Esophagus muscularis mucosa (tissue), 4 donors: ENCODE results near the gene PPP4R1. TPM values are rescaled to one million over a fixed set of nuclear protein-coding genes. Genes with fewer than 3 reads are reported as not detected.

Experiments
- DNase-seq: peaks from one replicate; pipeline ENCODE4 v3.0.0-alpha.2; 2017; ENCODE audit errors: extremely low spot score
- H3K27ac ChIP-seq, 4 donors: fragments of 200-600 bp; sonication (generic); replicated peaks in 1 of 4; 1 replicate in 3 of 4; 2 replicates in 1 of 4; pipeline ENCODE4 v1.5.1; 2016 to 2019; ENCODE audit warnings: mild to moderate bottlenecking in 1 of 4
- H3K27me3 ChIP-seq, 4 donors: fragments of 200-600 bp; sonication (generic); one replicate each; pipeline versions ENCODE4 v1.5.1 to v1.6.0; 2016 to 2019
- H3K36me3 ChIP-seq, 4 donors: fragments of 200-600 bp; sonication (generic); one replicate each; pipeline ENCODE4 v1.5.1; 2016 to 2019
- H3K4me1 ChIP-seq, 4 donors: fragments of 200-600 bp; sonication (generic); one replicate each; pipeline ENCODE4 v1.5.1; 2016 to 2019
- H3K4me3 ChIP-seq, 4 donors: fragments of 200-600 bp; sonication (generic); 1 replicate in 2 of 4; 2 replicates in 2 of 4; pipeline ENCODE4 v1.5.1; 2016 to 2019; ENCODE audit warnings: mild to moderate bottlenecking in 4 of 4, moderate library complexity in 1 of 4
- H3K9me3 ChIP-seq, 4 donors: fragments of 200-600 bp; sonication (generic); 1 replicate in 3 of 4; 2 replicates in 1 of 4; pipeline ENCODE4 v1.5.1; 2016 to 2019
- CTCF ChIP-seq, 3 experiments: fragments of 200-600 bp in 2 of 3; fragments of 450-650 bp in 1 of 3; sonication (generic) in 2 of 3; IDR thresholded peaks; one replicate each; pipeline ENCODE4 v1.5.1; 2017 to 2019; ENCODE audit warnings: antibody characterized with exemption in 3 of 3, mild to moderate bottlenecking in 2 of 3, moderate library complexity in 1 of 3
- EP300 ChIP-seq: sonication (generic); formaldehyde crosslinking; IDR thresholded peaks from one replicate; pipeline ENCODE4 v1.6.1; 2017; ENCODE audit warnings: antibody characterized with exemption
- POLR2A ChIP-seq: fragments of 450-650 bp; IDR thresholded peaks from one replicate; pipeline ENCODE4 v1.6.1; 2017; ENCODE audit warnings: antibody characterized with exemption, moderate library complexity, mild to moderate bottlenecking, low read depth
- POLR2AphosphoS5 ChIP-seq, 2 donors: sonication (generic); formaldehyde crosslinking; IDR thresholded peaks; one replicate each; pipeline ENCODE4 v1.6.1; 2017; ENCODE audit warnings: antibody characterized with exemption in 2 of 2
- WGBS: methylation state at CpG from one replicate; pipeline ENCODE4 v1.1.5; 2018; 5-methylcytosine and 5-hydroxymethylcytosine counted together
- intact Hi-C: fragments of 100-400 bp; cut with DNase I; formaldehyde crosslinking; loops from one replicate; pipeline ENCODE4 v1.15.1; 2023
- total RNA-seq, 4 donors: library from RNA; depleted of rRNA; stranded (reverse); fragments of >200 nt; gene quantifications; one replicate each; pipeline versions ENCODE4 v1.1.0 to v1.2.1, GENCODE V29; 2016

The PPP4R1 gene
- total RNA-seq, 4 donors from 2014 or later = 74.6 to 129 (median 97.1) TPM

GRCh38 chr18:9570255-9570654, 44.1 kb downstream of the PPP4R1 start:
- Histone ChIP-seq H3K4me1 (peaks cover 4 to 19% (median 6%) of the 10 kb centered on the region in 4 donors), H3K27me3 (no peaks in the 10 kb centered on the region), H3K9me3 (no peaks in the 10 kb centered on the region), H3K27ac (no peak overlapping the region), H3K36me3 (peaks cover 0 to 65% (median 43%) of the 10 kb centered on the region in 4 donors), H3K4me3 (no peak overlapping the region)
- intact Hi-C loops = loop anchor here (10.0 kb wide), 1 partner anchor 105 kb away; no protein-coding TSS in a partner anchor
- no peak for TF ChIP-seq CTCF (IDR thresholded peaks at IDR 0.05)
- TF ChIP-seq EP300 = no peak
- no peak for TF ChIP-seq POLR2A
- TF ChIP-seq POLR2AphosphoS5 (IDR thresholded peaks at IDR 0.05) = no peak
- 64% methylated on average over 3 of the region's 3 CpGs for WGBS
- no peak for DNase-seq

DNA sequence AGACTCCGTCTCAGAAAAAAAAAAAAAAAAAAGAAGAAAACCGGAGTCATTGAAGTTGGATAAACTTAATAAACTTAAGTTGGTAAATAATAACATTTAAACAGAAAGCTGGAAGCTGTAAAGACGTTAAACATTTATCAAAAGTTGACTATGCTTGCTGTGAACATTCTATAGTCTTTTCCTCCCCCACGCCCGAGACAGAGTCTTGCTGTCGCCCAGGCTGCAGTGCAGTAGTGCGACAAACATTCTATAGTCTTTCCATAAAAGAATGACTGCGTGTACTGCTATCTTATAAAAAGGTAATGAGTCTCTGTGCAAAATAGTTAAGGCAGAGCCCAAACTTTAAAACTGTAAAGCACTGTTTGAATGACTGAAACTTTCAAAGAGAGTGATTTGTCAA, 45.2 kb downstream of the PPP4R1 start:
- TF ChIP-seq EP300 (no peak), POLR2AphosphoS5 (IDR thresholded peaks at IDR 0.05) (no peak), POLR2A (no peak), CTCF (IDR thresholded peaks at IDR 0.05) (no peak)
- DNase-seq = no peak
- Histone ChIP-seq H3K4me1 (peaks cover 13 to 24% (median 16%) of the 10 kb centered on the region in 4 donors), H3K9me3 (no peaks in the 10 kb centered on the region), H3K4me3 (no peak overlapping the region), H3K27me3 (no peaks in the 10 kb centered on the region), H3K27ac (no peak overlapping the region), H3K36me3 (peaks cover 0 to 61% (median 39%) of the 10 kb centered on the region in 4 donors)
- intact Hi-C loops = no loop called here
- 90% methylated on average over 8 of the region's 8 CpGs for WGBS

GRCh38 chr18:9568186-9568585, 46.2 kb downstream of the PPP4R1 start:
- H3K27ac ChIP-seq = no peak overlapping the region
- intact Hi-C loops = no loop called here
- H3K36me3 ChIP-seq = peaks cover 6 to 58% (median 41%) of the 10 kb centered on the region in 4 donors
- no peaks in the 10 kb centered on the region for H3K9me3 ChIP-seq
- TF ChIP-seq POLR2AphosphoS5 (IDR thresholded peaks at IDR 0.05) = no peak
- TF ChIP-seq CTCF (IDR thresholded peaks at IDR 0.05) = no peak
- TF ChIP-seq POLR2A = no peak
- TF ChIP-seq EP300 = no peak
- DNase-seq = no peak
- no peak overlapping the region for H3K4me3 ChIP-seq
- H3K27me3 ChIP-seq = no peaks in the 10 kb centered on the region
- H3K4me1 ChIP-seq = peaks cover 19 to 34% (median 22%) of the 10 kb centered on the region in 4 donors

GRCh38 chr18:9565407-9565806, 49.0 kb downstream of the PPP4R1 start:
- no peak for TF ChIP-seq EP300
- TF ChIP-seq CTCF (IDR thresholded peaks at IDR 0.05) = no peak
- TF ChIP-seq POLR2A = no peak
- no peak for TF ChIP-seq POLR2AphosphoS5 (IDR thresholded peaks at IDR 0.05)
- H3K4me1 ChIP-seq = peaks cover 19 to 43% (median 34%) of the 10 kb centered on the region in 4 donors

DNA sequence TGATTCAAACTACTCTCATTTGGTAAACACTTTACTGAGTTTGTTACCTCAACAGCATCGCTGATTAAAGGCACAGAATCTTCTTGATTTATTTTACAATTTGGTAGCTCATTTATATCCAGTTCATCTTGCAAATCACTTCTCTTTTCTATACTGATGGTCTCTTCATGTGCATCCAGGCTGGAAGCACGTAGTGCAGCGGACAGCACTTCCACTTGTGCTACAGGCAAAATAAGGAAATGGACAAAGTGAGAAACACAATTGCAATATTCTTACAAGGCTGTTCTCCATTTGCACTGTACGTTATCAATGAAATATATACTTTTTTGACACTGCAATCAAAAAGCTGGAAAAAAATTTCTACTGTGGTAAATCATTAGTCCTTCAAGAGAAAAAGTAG, 51.0 kb downstream of the PPP4R1 start:
- TF ChIP-seq EP300 = no peak
- no peak for TF ChIP-seq CTCF (IDR thresholded peaks at IDR 0.05)
- TF ChIP-seq POLR2AphosphoS5 (IDR thresholded peaks at IDR 0.05) = no peak
- TF ChIP-seq POLR2A = no peak
- no peaks in the 10 kb centered on the region for H3K27me3 ChIP-seq
- H3K4me3 ChIP-seq = no peak overlapping the region
- H3K36me3 ChIP-seq = peaks cover 31 to 67% (median 56%) of the 10 kb centered on the region in 4 donors
- 83% methylated on average over 4 of the region's 4 CpGs for WGBS
- no peak overlapping the region for H3K27ac ChIP-seq
- intact Hi-C loops = no loop called here
- DNase-seq = no peak
- no peaks in the 10 kb centered on the region for H3K9me3 ChIP-seq
- H3K4me1 ChIP-seq = peaks cover 19 to 42% (median 33%) of the 10 kb centered on the region in 4 donors

More at GRCh38 chr18:9565407-9565806, 49.0 kb downstream of the PPP4R1 start:
- Histone ChIP-seq H3K27ac (no peak overlapping the region), H3K4me3 (no peak overlapping the region), H3K36me3 (peaks cover 12 to 67% (median 55%) of the 10 kb centered on the region in 4 donors), H3K9me3 (no peaks in the 10 kb centered on the region), H3K27me3 (no peaks in the 10 kb centered on the region)
- WGBS = 82% methylated on average over 2 of the region's 2 CpGs
- no peak for DNase-seq
- intact Hi-C loops = no loop called here
